Heart right ventricle (tissue), 16 donors: ENCODE results near the gene ROCK2. TPM values are rescaled to one million over a fixed set of nuclear protein-coding genes. Genes with fewer than 3 reads are reported as not detected.

Experiments used
- ATAC-seq, 8 donors: fragments of 200-7000 bp; cut with Tn5 transposase; one replicate each; pipeline ENCODE4 v1.9.1; 2020; ENCODE audit warnings: mild to moderate bottlenecking in 8 of 8, moderate library complexity in 8 of 8, moderate number of reproducible peaks in 1 of 8
- DNase-seq, 2 donors: peaks; one replicate each; pipeline ENCODE4 v3.0.0-alpha.2; 2020
- H3K27ac ChIP-seq, 10 donors: fragments of 200-600 bp; sonication (generic) in 2 of 10; one replicate each; pipeline versions ENCODE4 v1.5.0 to v1.8.0; 2020 to 2022; ENCODE audit warnings: mild to moderate bottlenecking in 3 of 10
- H3K27me3 ChIP-seq, 7 donors: fragments of 200-600 bp; one replicate each; pipeline ENCODE4 v1.8.0; 2021 to 2022; ENCODE audit warnings: mild to moderate bottlenecking in 2 of 7
- H3K36me3 ChIP-seq, 9 donors: fragments of 200-600 bp; sonication (generic) in 1 of 9; one replicate each; pipeline versions ENCODE4 v1.5.0 to v1.8.0; 2020 to 2022; ENCODE audit warnings: mild to moderate bottlenecking in 2 of 9
- H3K4me1 ChIP-seq, 9 donors: fragments of 200-600 bp; sonication (generic) in 1 of 9; one replicate each; pipeline versions ENCODE4 v1.5.0 to v1.8.0; 2020 to 2022; ENCODE audit warnings: mild to moderate bottlenecking in 4 of 9
- H3K4me3 ChIP-seq, 10 donors: fragments of 200-600 bp; sonication (generic) in 2 of 10; one replicate each; pipeline versions ENCODE4 v1.5.0 to v1.8.0; 2020 to 2022; ENCODE audit warnings: mild to moderate bottlenecking in 7 of 10, moderate library complexity in 2 of 10
- H3K9me3 ChIP-seq, 11 donors: fragments of 200-600 bp in 10 of 11; sonication (generic) in 2 of 11; one replicate each; pipeline versions ENCODE4 v1.5.0 to v1.8.0; 2013 to 2022; ENCODE audit warnings: mild to moderate bottlenecking in 2 of 11, control low read depth in 1 of 11, moderate library complexity in 1 of 11
- CTCF ChIP-seq, 9 donors: fragments of 200-600 bp; sonication (generic) in 2 of 9; IDR thresholded peaks; one replicate each; pipeline versions ENCODE4 v1.5.0 to v1.8.0; 2021 to 2022; ENCODE audit warnings: antibody characterized with exemption in 9 of 9, mild to moderate bottlenecking in 5 of 9, moderate library complexity in 1 of 9
- WGBS, 2 donors: extraction: QIAGEN DNeasy Blood & Tissue Kit; methylation state at CpG; one replicate each; pipeline ENCODE4 v1.1.7; 2013; ENCODE audit warnings: inconsistent platforms in 1 of 2; 5-methylcytosine and 5-hydroxymethylcytosine counted together
- intact Hi-C, 10 donors: fragments of 100-400 bp; cut with DNase I; formaldehyde crosslinking; loops; one replicate each; pipeline versions ENCODE4 v1.11.1 to v1.14.2; 2022
- polyA plus RNA-seq, 2 donors: library from polyadenylated mRNA; stranded (reverse); fragments of 200-250 nt; gene quantifications; one replicate each; pipeline ENCODE4 v1.2.3, GENCODE V29; 2013
- total RNA-seq, 10 donors: library from RNA; stranded (reverse); fragmentation: NEBNext Ultra II Directional in 3 of 10; extraction: Animal tissue kit (Norgen Biotek cat#: 25700) in 3 of 10; gene quantifications; one replicate each; pipeline versions ENCODE4 v1.2.1 to v1.2.4, GENCODE V29; 2021 to 2023
- donor health status: Arrhythmogenic right ventricular cardiomyopathy.
- donor health status: ischemic (EF 13 %, LVEDD 7.1; RV severe dilation, severe dysfunction).
- donor health status: healthy with polysubstance abuse.
- donor health status: DM: no; HTN: yes; CAD: no.
- donor health status: DM: no; HTN: no; CAD: no.
- donor health status: ischemic (EF 25% LVEDD 6.9; RV normal size, moderate dysfunction).
- donor health status: ischemic (EF 25% LVEDD 5.7; RV mildly dilated, moderate dysfunction).
- donor health status: healthy.
- donor health status: DM: yes; HTN: yes; CAD: no.
- donor health status: Ischemic cardiomyopathy.
- donor health status: ischemic (EF 35%, LVEDD 5.7; RV mildly dilated, moderate dysfunction).
- donor health status: nonischemic (EF 11% LVEDD 7.7; RV severe dilation, severe dysfunction).
- donor health status: DM: yes; HTN: yes; CAD: no.
- donor health status: PGD.
- donor health status: ischemic (EF 29% LVEDD 5.4; RV normal size, mild dysfunction).
- donor health status: nonischemic (EF 23%, LVEDD 6.1; RV moderate dilation, normal function).

ROCK2 gene
- total and polyA plus RNA-seq, 12 donors = 6.9 to 51.8 (median 36.5) TPM

GRCh38 chr2:11389551-11390398 is 45.3 kb upstream of the ROCK2 start:
- Histone ChIP-seq H3K27me3 (no peaks in the 10 kb centered on the region), H3K4me3 (no peak overlapping the region), H3K9me3 (no peaks in the 10 kb centered on the region), H3K36me3 (no peaks in the 10 kb centered on the region), H3K4me1 (peaks cover 4 to 54% (median 28%) of the 10 kb centered on the region in 9 donors), H3K27ac (no peak overlapping the region)
- TF ChIP-seq CTCF (IDR thresholded peaks at IDR 0.05) = no peak
- DNase-seq (no peak), ATAC-seq (peak in 1 of 8 donors; percentile 19)
- intact Hi-C loops = no loop called here
- WGBS, 2 donors = 82 to 85% methylated on average over 18 of the region's 18 CpGs

- 82 to 84% methylated on average over 6 of the region's 6 CpGs for WGBS, 2 donors
- no peak overlapping the region for H3K4me3 ChIP-seq
- H3K36me3 ChIP-seq = no peaks in the 10 kb centered on the region
- H3K27me3 ChIP-seq = no peaks in the 10 kb centered on the region
- no peaks in the 10 kb centered on the region for H3K9me3 ChIP-seq
- ATAC-seq = no peak
- DNase-seq = no peak
- no peak overlapping the region for H3K27ac ChIP-seq
- peaks cover 4 to 52% (median 28%) of the 10 kb centered on the region in 9 donors for H3K4me1 ChIP-seq
- intact Hi-C loops = no loop called here
- no peak for TF ChIP-seq CTCF (IDR thresholded peaks at IDR 0.05)
Observed at GRCh38 chr2:11389052-11389420, 44.6 kb upstream of the ROCK2 start.

- H3K4me3 ChIP-seq = no peak overlapping the region
- intact Hi-C loops = no loop called here
- DNase-seq = no peak
Observed at GRCh38 chr2:11388262-11389051, 44.0 kb upstream of the ROCK2 start.

More at GRCh38 chr2:11388262-11389051, 44.0 kb upstream of the ROCK2 start:
- no peaks in the 10 kb centered on the region for H3K9me3 ChIP-seq
- H3K27ac ChIP-seq = no peak overlapping the region
- 66 to 67% methylated on average over 8 of the region's 8 CpGs for WGBS, 2 donors
- no peaks in the 10 kb centered on the region for H3K27me3 ChIP-seq
- peaks cover 4 to 49% (median 28%) of the 10 kb centered on the region in 9 donors for H3K4me1 ChIP-seq
- peak in 1 of 8 donors; percentile 31 for ATAC-seq
- H3K36me3 ChIP-seq = no peaks in the 10 kb centered on the region
- no peak for TF ChIP-seq CTCF (IDR thresholded peaks at IDR 0.05)
